GM10266 (cell line): ENCODE results near the gene RBMS1.
"Not testable (repeated sequence)": the region's sequence is repeated elsewhere in the genome, so short reads cannot be mapped to it uniquely, and the experiment has no call there.

Experiments used
- DNase-seq: peaks from one replicate; pipeline ENCODE4 v3.0.0; 2012; ENCODE audit errors: extremely low spot score
- CTCF ChIP-seq: IDR thresholded peaks from 2 replicates; pipeline ENCODE4 v1.5.1; 2012; ENCODE audit warnings: mild to moderate bottlenecking, low read depth; ENCODE audit not compliant: control insufficient read depth, insufficient read depth; ENCODE audit errors: missing control alignments

The RBMS1 gene

DNA sequence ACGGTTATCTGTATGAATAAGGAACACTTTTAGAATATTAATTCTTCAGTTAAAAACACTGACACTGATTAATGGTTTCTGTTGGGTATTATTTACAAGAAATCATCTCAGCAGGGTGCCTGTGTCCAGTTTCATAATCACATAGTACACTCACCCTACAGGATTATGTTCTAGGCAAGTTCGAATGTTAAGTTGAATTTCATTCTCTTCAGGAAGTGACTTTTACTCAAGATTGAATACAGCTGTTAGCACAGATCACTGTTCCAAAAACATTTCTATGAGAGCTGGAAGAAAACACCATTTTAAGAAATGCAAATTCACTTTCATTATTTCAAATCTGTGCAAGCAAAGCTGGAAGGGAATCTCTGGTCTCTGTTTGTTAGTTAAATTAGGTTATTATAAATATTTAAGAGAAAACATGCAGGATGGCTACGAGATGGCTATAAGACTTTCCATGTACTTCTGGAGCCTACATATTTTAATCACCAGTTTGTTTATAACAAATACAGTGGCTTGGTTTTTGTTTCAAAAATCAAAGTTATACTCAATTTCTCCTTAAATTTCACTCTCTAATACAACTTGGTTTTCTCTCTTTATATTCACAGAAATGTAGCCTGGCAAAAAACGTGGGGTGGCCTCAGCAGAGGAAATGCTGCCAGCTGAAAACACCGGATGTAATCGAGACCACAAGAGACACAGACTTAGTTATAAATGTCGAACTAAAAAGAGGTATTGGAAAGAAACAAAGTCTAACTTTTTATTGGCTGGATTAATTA lies 65.8 kb downstream of the RBMS1 start:
- DNase-seq, result no peak

DNA sequence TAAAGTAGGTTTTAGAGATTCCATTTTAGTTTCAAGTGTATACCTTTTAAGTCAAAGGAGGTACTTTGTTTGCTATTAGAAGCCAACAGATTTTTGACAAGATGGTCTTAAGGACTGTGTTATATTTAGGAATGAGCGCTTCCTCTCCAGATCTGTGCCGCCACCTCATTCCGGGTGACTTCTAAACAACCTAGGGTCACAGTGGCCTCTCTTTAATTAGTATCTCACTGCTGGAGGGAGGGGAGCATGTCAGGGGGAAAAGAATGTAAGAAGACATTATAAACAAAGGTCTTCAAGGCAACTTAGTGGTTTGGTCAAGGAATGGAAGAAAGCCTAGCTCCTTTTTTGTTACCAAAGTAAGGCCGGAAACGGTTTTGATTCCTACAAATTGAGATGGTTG lies 67.0 kb downstream of the RBMS1 start:
- TF ChIP-seq CTCF, result no peak
- no peak for DNase-seq

More for the DNA sequence above, 65.8 kb downstream of the RBMS1 start:
- no peak for TF ChIP-seq CTCF

GRCh38 chr2:160425434-160426151 lies 68.0 kb downstream of the RBMS1 start:
- no peak for TF ChIP-seq CTCF
- DNase-seq, result no peak

DNA sequence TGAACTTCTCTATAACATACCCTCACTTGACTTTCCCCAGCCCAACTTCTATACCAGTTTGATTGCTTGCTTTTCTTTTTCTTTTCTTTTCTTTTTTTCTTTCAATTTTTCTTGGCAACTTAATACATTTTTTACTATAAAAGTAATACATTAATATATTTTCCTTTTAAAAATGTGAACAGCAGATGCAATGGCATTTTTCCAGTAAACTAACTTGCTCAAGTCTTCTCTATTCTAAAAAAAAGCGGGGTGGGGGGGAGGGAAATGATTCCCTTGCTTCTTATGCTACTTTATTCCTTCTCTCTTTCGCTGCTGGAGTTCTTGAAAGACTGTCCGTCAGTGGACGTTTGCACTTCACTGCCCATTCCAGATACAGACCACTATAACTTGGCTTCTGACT lies 70.5 kb downstream of the RBMS1 start:
- no peak for DNase-seq
- no peak for TF ChIP-seq CTCF

DNA sequence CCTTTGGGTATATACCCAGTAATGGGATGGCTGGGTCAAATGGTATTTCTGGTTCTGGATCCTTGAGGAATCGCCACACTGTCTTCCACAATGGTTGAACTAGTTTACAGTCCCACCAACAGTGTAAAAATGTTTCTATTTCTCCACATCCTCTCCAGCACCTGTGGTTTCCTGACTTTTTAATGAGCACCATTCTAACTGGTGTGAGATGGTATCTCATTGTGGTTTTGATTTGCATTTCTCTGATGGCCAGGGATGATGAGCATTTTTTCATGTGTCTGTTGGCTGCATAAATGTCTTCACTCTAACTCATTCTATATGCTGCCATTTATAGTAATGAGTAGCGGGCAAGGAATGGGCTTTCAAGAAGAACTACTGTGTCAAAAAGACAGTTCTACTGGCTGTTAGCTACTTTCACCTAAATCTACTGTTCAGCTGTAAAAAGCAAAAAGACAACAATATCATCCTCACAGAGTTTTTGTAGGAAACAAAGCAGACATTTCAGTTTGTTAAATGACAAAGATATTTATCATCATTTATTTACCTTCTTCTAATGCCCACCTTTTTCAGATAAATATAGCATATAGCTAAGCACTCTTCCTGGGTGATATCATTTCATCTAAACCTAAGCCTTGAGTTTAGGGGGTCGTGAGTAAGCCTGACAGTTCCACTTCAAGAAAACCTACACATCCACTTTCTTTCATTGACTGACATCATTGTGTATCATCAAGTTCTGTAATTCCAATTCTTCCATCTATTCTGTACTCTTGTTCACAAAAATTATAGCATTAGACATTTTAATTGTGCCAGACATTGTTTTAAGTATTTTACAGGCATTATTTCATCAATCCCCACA lies 71.7 kb downstream of the RBMS1 start:
- not testable (repeated sequence) for DNase-seq

DNA sequence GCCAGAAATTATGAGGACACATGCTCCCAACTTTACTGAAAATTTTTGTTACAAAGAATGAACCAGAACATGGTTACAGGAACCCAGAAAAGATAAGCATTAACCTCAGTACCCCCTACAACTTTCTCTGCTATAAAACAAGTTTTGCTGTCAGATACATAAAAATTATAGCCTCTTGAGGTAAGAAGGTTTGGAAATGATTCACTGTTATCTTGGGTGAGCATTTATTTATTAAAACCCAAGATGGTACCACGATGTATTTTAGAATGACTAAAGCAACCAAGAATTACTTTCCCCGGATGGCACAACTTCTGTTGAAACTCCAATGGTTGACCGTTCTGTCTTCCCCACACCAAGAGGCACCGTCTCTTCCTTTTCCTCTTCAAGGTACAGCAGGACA lies 72.9 kb downstream of the RBMS1 start:
- no peak for DNase-seq
- TF ChIP-seq CTCF, result no peak

DNA sequence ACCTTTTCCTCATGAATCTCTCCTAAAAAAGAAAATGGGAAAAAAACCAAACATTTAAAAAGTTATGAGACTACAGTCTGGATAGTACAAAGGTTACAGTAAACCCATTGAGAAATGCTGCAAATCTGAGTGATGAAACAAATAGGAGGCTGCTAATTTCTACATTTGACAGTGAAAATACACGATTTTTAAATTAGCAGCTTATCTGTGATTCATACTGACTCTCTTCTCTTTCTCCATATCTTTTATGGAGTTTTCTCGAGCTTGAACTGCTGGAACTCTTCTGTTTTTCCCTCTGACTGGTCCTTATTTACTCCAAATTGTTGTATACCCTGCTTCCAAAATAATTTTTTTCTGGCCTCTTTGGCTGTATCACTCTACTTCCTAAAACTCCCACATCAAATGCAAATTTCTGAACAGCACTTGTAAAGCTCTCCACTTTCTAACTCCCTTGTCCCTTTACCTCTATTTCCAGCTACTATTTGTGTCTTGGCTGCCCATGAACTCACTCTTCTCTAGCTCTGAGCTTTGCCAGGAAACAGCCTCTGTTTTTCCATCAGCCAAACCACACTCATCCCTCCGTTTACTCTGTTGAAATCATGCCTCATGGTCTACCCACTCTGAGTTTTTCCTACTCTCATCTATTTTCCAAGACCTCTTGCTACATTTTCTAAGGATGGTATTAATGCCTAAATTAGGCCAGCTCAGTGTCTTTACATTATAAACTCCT lies 73.7 kb downstream of the RBMS1 start:
- TF ChIP-seq CTCF, result no peak
- no peak for DNase-seq
